CD4-positive, alpha-beta T cell treated with Interleukin-4 for 1 hour (primary cell): ENCODE measurements around the gene TRPM2.

Experiments used
- DNase-seq, 2 donors: peaks; one replicate each; pipeline ENCODE4 v3.0.0-alpha.2; 2020 to 2022

Gene TRPM2

DNA sequence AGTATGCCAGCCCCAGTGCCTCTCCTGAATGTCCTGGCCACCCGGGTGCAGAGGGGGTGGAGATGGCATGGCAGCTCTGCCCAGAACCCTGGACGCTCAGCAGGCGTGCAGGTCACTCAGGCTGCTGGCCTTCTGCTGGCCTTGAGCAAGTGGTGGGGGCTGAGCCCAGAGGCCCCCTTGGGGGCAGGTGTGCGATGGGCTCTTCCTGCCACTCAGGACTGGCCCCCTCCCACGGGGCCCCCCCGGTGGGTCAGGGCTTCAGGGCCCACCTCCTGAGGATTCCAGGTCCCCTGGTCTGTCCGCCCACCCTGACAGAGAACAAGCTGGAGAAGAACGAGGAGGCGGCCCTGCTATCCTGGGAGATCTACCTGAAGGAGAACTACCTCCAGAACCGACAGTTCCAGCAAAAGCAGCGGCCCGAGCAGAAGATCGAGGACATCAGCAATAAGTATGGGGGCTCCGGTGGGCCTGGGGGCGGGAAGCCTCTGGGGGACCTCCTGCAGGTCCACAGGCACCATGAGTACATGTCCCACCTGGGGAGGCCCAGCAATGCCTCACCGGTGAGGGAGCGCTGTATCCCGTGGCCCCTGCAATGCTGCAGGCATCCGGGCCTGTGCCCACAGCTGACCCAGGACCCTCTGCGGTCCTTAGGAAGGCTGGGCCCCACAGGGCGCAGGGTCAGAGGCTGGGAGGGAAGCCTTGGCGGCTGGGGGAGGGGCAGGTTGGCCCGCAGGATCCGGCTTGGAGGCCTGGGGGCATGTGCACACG lies 64.9 kb downstream of the TRPM2 start:
- no peak for DNase-seq

- DNase-seq, result no peak
These were observed 65.4 kb downstream of the TRPM2 start for GRCh38 chr21:44418876-44419230.

- DNase-seq, result no peak
These were observed 66.3 kb downstream of the TRPM2 start for GRCh38 chr21:44419679-44420078.

DNA sequence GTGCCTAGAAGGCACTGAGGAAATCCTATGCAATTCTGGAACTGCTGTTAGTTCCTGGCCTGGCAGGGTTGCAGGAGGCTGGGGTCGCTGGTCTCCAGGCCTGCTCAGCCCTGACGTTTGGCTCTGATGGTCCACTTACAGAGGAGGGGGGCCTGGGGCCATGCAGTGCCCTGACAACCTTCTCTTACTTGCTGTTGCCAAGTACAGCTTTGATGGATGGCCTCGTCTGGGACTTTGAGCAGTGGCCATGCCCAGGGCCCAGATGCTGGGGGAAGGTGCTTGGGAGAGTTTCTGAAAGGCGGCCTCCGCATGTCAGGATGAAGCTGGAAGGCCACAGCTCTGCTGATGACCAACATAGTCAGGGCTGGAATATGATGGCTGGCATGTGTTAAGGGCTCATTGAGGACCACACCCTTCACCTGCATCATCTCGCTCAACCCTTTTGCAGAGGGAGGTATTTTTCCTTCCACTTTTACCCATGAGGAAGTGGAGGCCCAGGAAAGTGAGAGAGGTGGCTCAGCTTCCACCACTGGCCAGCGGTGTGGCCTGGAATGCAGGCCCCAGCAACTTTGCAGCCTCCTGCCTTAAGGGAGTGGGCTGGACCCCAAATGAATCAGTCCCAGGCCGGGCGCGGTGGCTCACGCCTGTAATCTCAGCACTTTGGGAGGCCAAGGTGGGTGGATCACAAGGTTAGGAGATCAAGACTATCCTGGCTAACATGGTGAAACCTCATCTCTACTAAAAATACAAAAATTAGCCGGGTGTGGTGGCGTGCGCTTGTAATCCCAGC lies 67.2 kb downstream of the TRPM2 start:
- DNase-seq, result no peak

DNA sequence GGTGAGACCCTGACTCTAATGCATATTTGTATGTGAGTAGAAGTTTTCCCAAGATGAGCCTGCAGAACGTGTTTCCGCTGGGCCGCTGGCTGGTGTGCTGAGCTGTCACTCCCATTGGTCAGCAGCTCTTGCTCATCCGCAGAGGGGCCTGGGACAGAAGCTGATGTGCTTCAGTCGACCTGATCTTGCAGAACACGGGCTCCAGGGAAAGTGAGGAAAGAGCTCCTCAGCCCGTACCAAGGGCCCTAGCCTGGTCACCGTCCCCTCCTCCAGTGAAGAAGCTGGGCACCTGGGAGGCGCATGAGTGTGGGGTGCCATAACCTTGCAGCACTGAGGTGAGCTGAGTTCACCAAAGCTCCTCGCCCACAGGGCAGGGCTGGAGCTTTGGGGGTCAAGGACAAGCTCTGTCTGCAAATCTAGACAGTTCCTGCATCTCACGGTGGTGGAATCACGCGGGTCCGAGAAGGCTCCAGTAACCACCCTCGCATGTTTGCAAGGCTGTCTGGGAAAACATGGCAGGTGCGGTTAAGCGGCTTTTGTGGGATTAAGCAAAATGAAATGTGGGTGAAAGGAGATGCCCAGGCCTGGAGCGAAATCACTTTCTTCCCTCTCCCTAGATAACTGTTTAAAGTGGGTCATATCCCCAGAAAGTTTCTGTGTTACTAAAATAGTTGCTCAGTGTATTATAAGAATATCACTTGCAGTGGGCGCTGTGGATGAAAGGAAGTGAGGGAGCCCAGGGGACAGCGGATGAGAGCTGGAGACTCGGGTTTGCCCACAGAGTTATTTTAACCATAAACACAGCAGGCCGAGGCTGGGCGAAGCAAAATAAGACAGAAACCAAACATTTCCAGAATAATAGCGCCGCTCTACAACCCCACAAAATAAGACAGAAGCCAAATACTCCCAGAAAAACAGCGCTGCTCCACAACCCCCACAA lies 68.8 kb downstream of the TRPM2 start:
- DNase-seq, result no peak

GRCh38 chr21:44423312-44423821 lies 69.9 kb downstream of the TRPM2 start:
- peak in 1 of 2 donors; percentile 9 for DNase-seq

DNA sequence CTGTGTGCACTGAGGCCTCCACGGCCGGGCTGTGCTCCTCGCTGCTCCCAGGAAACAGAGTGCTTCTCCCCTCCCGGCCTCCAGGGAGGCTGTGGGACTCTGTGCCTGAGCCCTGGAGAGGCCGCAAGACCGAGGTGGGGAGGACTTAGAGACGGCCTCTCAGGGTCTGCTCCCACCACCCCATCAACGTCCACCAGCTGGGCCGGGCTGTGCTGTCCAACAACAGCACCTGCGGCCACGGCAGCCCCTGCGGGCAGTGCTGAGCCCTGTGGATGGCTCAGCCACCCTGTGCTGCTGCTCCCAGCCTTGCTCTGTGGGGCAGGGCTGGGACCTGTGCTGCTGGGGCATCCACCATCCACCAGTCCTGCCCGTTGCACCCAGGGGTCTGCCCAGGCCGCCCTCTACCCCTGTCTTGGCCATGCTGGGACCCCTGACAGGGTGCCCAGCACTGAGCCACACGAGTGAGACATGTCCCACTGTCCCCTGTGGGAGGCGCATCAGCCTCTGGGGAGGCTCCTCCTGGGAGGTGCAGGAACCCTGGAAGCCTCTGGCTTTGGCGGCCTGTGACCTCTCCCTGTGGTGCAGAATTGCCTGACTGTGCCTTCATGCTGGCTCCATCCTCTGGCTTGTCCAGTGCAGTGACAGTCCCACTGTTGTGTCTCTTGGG lies 70.7 kb downstream of the TRPM2 start:
- DNase-seq, result peak in 1 of 2 donors; percentile 4

- DNase-seq, result peak in 1 of 2 donors; percentile 10
These were observed 71.3 kb downstream of the TRPM2 start for GRCh38 chr21:44424608-44425306.

- peak in 1 of 2 donors; percentile 9 for DNase-seq
These were observed 72.0 kb downstream of the TRPM2 start for GRCh38 chr21:44425307-44425894.

- no peak for DNase-seq
These were observed 72.7 kb downstream of the TRPM2 start for GRCh38 chr21:44425895-44426662.

GRCh38 chr21:44426663-44427191 lies 73.3 kb downstream of the TRPM2 start:
- no peak for DNase-seq

GRCh38 chr21:44427241-44428120 lies 74.1 kb downstream of the TRPM2 start:
- no peak for DNase-seq

GRCh38 chr21:44428281-44428960 lies 75.0 kb downstream of the TRPM2 start:
- DNase-seq, result peak; percentile 43 to 60

DNA sequence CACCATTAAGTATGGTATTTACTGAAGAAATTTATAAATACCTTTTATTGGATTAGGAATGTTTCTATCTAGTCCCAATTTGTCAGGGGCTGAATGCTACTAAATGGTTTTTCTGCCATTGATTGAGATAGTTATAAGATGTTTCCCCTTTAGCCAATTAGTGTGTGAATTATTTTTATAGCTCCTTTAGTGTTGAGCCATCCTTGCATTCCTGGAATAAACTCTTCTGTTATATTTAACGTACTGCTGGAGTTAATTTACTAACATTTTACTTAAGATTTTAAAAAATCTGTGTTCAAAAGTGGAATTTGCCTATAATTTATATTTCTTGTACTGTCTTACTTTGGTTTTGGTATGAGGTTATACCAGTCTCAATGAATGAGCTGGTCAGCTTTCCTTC lies 76.5 kb downstream of the TRPM2 start:
- no peak for DNase-seq

DNA sequence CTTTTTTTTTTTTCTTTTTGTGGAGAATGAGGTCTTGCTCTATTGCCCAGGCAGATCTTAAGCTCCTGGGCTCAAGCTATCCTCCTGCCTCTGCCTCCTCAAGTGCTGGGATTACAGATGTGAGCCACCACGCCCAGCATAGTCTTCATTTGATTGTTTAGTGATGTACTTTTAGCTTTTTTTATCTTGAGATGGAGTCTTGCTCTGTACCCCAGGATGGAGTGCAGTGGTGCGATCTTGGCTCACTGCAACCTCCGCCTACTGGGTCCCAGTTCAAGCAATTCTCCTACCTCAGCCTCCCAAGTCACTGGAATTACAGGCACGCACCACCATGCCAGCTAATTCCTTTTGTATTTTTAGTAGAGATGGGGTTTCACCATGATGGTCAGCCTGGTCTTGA lies 77.9 kb downstream of the TRPM2 start:
- no peak for DNase-seq

DNA sequence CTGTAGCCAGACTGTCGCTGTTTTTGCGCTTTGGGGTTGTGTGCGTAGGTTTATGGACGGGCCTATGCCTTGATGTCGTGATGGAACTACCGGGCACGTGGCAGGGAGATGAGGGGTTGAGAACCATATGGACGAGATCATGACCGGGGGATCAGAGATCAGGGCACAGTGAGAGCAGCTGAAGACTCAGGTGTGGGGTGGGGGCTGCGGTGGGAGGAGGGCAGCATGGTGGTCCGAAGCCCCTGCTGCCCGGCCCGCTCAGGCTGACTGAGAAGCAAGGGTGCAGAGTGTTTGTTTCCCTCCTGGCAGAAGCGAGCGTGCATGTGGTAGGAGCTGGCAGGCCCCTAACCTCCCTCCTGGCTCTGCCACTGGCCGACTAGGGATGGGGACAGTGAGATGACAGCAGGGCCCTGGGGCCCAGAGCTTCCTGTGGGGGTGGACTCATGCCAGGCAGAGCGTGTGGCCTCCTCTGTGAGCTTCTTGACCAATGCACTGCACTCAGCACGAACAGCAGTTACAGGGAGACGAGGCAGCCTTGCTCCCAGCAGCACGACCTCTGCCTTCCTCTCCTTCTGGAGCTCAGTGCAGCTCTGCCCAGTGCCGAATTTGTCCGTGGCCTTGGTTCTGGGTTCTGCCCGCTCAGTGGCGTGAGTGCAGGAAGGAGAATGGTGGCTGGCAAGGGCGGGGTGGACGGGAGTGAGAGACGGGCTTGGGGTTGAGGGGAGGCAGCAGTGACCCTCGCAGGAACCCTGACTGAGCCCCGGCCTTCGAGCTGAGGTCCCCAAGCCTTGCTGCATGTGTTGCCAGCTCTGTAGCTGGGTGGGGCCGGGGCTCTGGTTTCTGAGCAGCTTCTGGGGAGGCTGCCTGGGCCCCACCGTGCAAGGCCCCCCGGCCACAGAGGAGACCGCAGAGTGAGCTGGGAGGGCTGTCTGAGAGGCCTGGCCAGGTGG lies 79.7 kb downstream of the TRPM2 start:
- DNase-seq, result peak in 1 of 2 donors; percentile 8
